ENCODE data around the gene NMNAT3. TPM values are rescaled to one million over a fixed set of nuclear protein-coding genes. Genes with fewer than 3 reads are reported as not detected.

Gene NMNAT3
- polyA plus RNA-seq, 2 of the 4 experiments (the other 2 are of a cell fraction): 1.2 to 2.9 TPM

- H3K4me2 ChIP-seq: no peak overlapping the region
- FAIRE-seq (no peak), ATAC-seq (peak in 1 of 2 experiments; percentile 84; a peak in 3 of 6 replicates), DNase-seq (ENCODE audit: low read depth in 1 of 2, low spot score in 1 of 2) (peak; percentile 25 to 30)
- H3K27ac ChIP-seq: no peak overlapping the region
- H3K4me1 ChIP-seq: no peaks in the 10 kb centered on the region
- H3K4me3 ChIP-seq: no peak overlapping the region
- CTCF ChIA-PET: interaction anchor here (1.1 to 2.4 kb wide), 5 partner anchors 10 to 781 kb away, joined by 3 to 6 read pairs (median 3); no protein-coding TSS in a partner anchor
- H3K9me3 ChIP-seq: no peaks in the 10 kb centered on the region
- TF ChIP-seq MAZ (IDR thresholded peaks at IDR 0.05; ENCODE audit: borderline replicate concordance, low read depth, low read length): no peak
- TF ChIP-seq EHF (CRISPR knock-in tag; IDR thresholded peaks at IDR 0.05): no peak
- TF ChIP-seq, protein P1, sequence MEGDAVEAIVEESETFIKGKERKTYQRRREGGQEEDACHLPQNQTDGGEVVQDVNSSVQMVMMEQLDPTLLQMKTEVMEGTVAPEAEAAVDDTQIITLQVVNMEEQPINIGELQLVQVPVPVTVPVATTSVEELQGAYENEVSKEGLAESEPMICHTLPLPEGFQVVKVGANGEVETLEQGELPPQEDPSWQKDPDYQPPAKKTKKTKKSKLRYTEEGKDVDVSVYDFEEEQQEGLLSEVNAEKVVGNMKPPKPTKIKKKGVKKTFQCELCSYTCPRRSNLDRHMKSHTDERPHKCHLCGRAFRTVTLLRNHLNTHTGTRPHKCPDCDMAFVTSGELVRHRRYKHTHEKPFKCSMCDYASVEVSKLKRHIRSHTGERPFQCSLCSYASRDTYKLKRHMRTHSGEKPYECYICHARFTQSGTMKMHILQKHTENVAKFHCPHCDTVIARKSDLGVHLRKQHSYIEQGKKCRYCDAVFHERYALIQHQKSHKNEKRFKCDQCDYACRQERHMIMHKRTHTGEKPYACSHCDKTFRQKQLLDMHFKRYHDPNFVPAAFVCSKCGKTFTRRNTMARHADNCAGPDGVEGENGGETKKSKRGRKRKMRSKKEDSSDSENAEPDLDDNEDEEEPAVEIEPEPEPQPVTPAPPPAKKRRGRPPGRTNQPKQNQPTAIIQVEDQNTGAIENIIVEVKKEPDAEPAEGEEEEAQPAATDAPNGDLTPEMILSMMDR (IDR thresholded peaks at IDR 0.05): peak; percentile 29; the same call in 1 of the 3 replicates
- TF ChIP-seq, protein P2, sequence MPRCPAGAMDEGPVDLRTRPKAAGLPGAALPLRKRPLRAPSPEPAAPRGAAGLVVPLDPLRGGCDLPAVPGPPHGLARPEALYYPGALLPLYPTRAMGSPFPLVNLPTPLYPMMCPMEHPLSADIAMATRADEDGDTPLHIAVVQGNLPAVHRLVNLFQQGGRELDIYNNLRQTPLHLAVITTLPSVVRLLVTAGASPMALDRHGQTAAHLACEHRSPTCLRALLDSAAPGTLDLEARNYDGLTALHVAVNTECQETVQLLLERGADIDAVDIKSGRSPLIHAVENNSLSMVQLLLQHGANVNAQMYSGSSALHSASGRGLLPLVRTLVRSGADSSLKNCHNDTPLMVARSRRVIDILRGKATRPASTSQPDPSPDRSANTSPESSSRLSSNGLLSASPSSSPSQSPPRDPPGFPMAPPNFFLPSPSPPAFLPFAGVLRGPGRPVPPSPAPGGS (IDR thresholded peaks at IDR 0.05): no peak
- no peak for TF ChIP-seq RNF2 (IDR thresholded peaks at IDR 0.05; ENCODE audit: borderline replicate concordance, low read depth)
- TF ChIP-seq, protein P3, sequence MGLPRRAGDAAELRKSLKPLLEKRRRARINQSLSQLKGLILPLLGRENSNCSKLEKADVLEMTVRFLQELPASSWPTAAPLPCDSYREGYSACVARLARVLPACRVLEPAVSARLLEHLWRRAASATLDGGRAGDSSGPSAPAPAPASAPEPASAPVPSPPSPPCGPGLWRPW (IDR thresholded peaks at IDR 0.05): no peak
- TF ChIP-seq USF2 (IDR thresholded peaks at IDR 0.05): no peak
- no peak for TF ChIP-seq SREBF2 (IDR thresholded peaks at IDR 0.05)
- TF ChIP-seq SMC3 (IDR thresholded peaks at IDR 0.05): peak; percentile 29; the same call in 1 of the 3 replicates
- POLR2A ChIA-PET: no interaction called here
- 12% methylated on average over 2 of the region's 3 CpGs for WGBS (ENCODE audit: missing lambda C conversion rate)
Observed at GRCh38 chr3:139718415-139718814, 40.6 kb upstream of the NMNAT3 start.

- H3K4me3 ChIP-seq: no peak overlapping the region
- no peak for DNase-seq (ENCODE audit: low read depth in 1 of 2, low spot score in 1 of 2)
- TF ChIP-seq NR3C1 (IDR thresholded peaks at IDR 0.05): no peak
- no peak for TF ChIP-seq RAD21 (conservative IDR thresholded peaks at IDR 0.05 in 1 of 2, IDR thresholded peaks at IDR 0.05 in 1 of 2)
- TF ChIP-seq NPAS2 (CRISPR knock-in tag; IDR thresholded peaks at IDR 0.05; ENCODE audit: borderline replicate concordance): no peak
- no peak for TF ChIP-seq EHMT2 (IDR thresholded peaks at IDR 0.05; ENCODE audit: low read depth)
- no peak for TF ChIP-seq HEYL (CRISPR knock-in tag; IDR thresholded peaks at IDR 0.05)
- TF ChIP-seq CHD2 (IDR thresholded peaks at IDR 0.05; ENCODE audit: low read length, partially characterized antibody): no peak
- no peak for TF ChIP-seq ZNF302 (CRISPR knock-in tag; IDR thresholded peaks at IDR 0.05)
- TF ChIP-seq HOXB13 (CRISPR knock-in tag; IDR thresholded peaks at IDR 0.05; ENCODE audit: low read depth): no peak
- no peak for TF ChIP-seq NFE2L2 (conservative IDR thresholded peaks at IDR 0.05; ENCODE audit: low read length)
- no peak for TF ChIP-seq KDM1A (IDR thresholded peaks at IDR 0.05; ENCODE audit: low read depth)
- no peak for TF ChIP-seq PHF8 (IDR thresholded peaks at IDR 0.05; ENCODE audit: borderline replicate concordance, low read depth)
- no peak for TF ChIP-seq PBX3 (IDR thresholded peaks at IDR 0.05)
- no peaks in the 10 kb centered on the region for H3K4me1 ChIP-seq
- H3K9me3 ChIP-seq: no peaks in the 10 kb centered on the region
- ChIA-PET CTCF (interaction anchor here (2.4 kb wide), 1 partner anchor 19 kb away, joined by 6 read pairs; no protein-coding TSS in a partner anchor), POLR2A (no interaction called here)
- ATAC-seq: no peak
- H3K4me2 ChIP-seq: no peak overlapping the region
- no peak overlapping the region for H3K27ac ChIP-seq
- FAIRE-seq: no peak
- 27% methylated on average over 3 of the region's 3 CpGs for WGBS (ENCODE audit: missing lambda C conversion rate)
Observed at GRCh38 chr3:139716908-139717485, 39.2 kb upstream of the NMNAT3 start.

Measured in A549 (cell line).